Esophagus muscularis mucosa (tissue), 4 donors: ENCODE measurements around the gene TCF7L2.

Source experiments
- CTCF ChIP-seq, 3 experiments: fragments of 200-600 bp in 2 of 3; fragments of 450-650 bp in 1 of 3; sonication (generic) in 2 of 3; IDR thresholded peaks; one replicate each; pipeline ENCODE4 v1.5.1; 2017 to 2019; ENCODE audit warnings: antibody characterized with exemption in 3 of 3, mild to moderate bottlenecking in 2 of 3, moderate library complexity in 1 of 3
- EP300 ChIP-seq: sonication (generic); formaldehyde crosslinking; IDR thresholded peaks from one replicate; pipeline ENCODE4 v1.6.1; 2017; ENCODE audit warnings: antibody characterized with exemption
- POLR2A ChIP-seq: fragments of 450-650 bp; IDR thresholded peaks from one replicate; pipeline ENCODE4 v1.6.1; 2017; ENCODE audit warnings: antibody characterized with exemption, moderate library complexity, mild to moderate bottlenecking, low read depth
- POLR2AphosphoS5 ChIP-seq, 2 donors: sonication (generic); formaldehyde crosslinking; IDR thresholded peaks; one replicate each; pipeline ENCODE4 v1.6.1; 2017; ENCODE audit warnings: antibody characterized with exemption in 2 of 2

GRCh38 chr10:113045147-113046055 lies 95.4 kb downstream of the TCF7L2 start:
- TF ChIP-seq CTCF (IDR thresholded peaks at IDR 0.05) (no peak), POLR2A (no peak), EP300 (no peak), POLR2AphosphoS5 (IDR thresholded peaks at IDR 0.05) (no peak)
